Activated T-cell treated with anti-CD3 and anti-CD28 coated beads, Interleukin-2, amount 50 U/mL, for 24 hours (primary cell): ENCODE results near the gene ARG2.

Source experiments
- DNase-seq: peaks from one replicate; pipeline ENCODE4 v3.0.0-alpha.2; 2020
- H3K27ac Mint-ChIP-seq: 2 replicates; pipeline ENCODE4 v1.8.0; 2020; ENCODE audit warnings: mild to moderate bottlenecking, mixed read lengths
- H3K27me3 Mint-ChIP-seq: 2 replicates; pipeline ENCODE4 v1.8.0; 2020; ENCODE audit warnings: mixed read lengths
- H3K36me3 Mint-ChIP-seq: 2 replicates; pipeline ENCODE4 v1.8.0; 2020; ENCODE audit warnings: low read depth, mixed read lengths
- H3K4me1 Mint-ChIP-seq: 2 replicates; pipeline ENCODE4 v1.8.0; 2020; ENCODE audit warnings: low read depth, mixed read lengths
- H3K4me3 Mint-ChIP-seq: 2 replicates; pipeline ENCODE4 v1.8.0; 2020; ENCODE audit warnings: mild to moderate bottlenecking, moderate library complexity, mixed read lengths
- H3K9me3 Mint-ChIP-seq: 2 replicates; pipeline ENCODE4 v1.8.0; 2020; ENCODE audit warnings: mixed read lengths

The ARG2 gene

DNA sequence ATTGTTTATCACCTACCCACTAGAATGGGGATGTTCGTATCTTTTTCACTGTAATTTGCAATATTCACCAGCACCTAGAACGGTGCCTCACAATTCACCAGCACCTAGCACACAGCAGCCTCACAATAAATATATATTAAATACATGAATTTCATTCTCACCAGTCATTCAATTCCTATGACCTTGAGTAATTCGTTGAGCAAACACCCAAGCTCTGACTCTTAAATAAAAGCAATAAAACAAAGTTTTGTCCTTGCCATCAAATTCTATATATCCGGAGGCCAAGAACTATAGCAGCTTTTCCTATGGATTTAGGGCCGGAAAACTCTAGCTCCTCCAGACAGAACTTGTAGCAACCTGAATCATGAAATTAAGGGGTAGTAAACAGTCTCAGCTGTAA lies 53.7 kb downstream of the ARG2 start:
- no peaks in the 10 kb centered on the region for H3K27me3 Mint-ChIP-seq
- H3K4me1 Mint-ChIP-seq = peaks cover 56% of the 10 kb centered on the region
- H3K27ac Mint-ChIP-seq = peak overlapping the region; percentile 94
- peaks cover 35% of the 10 kb centered on the region for H3K36me3 Mint-ChIP-seq
- no peaks in the 10 kb centered on the region for H3K9me3 Mint-ChIP-seq
- H3K4me3 Mint-ChIP-seq = peak overlapping the region; percentile 86
- DNase-seq = no peak

DNA sequence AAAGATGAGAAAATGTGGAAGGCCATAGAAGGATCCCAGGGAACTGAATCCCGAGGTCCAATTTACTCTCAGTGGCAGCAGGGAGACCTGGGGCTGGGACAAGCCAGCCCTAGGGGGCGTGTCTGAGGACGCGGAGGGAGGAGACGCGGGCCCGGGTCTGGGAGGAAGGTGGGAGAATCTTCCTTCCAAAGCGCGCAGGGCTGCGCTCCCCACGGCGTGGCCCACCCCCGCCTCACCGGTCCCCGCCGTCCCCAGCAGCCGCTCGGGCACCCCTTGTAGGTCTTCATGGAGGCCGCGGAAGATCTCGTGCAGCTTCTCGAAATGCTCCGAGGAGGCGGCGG lies 54.4 kb downstream of the ARG2 start:
- H3K4me3 Mint-ChIP-seq = peak overlapping the region; percentile 86
- peak overlapping the region; percentile 94 for H3K27ac Mint-ChIP-seq
- no peaks in the 10 kb centered on the region for H3K27me3 Mint-ChIP-seq
- peaks cover 41% of the 10 kb centered on the region for H3K36me3 Mint-ChIP-seq
- DNase-seq = peak; percentile 67
- H3K4me1 Mint-ChIP-seq = peaks cover 49% of the 10 kb centered on the region
- H3K9me3 Mint-ChIP-seq = no peaks in the 10 kb centered on the region

GRCh38 chr14:67674480-67675218 lies 54.9 kb downstream of the ARG2 start, which contains the start of gene VTI1B:
Gene VTI1B, minus strand, starts transcription at chr14:67674632. Its CDS starts 143 bp downstream, at chr14:67674489.
- H3K4me1 Mint-ChIP-seq = peaks cover 45% of the 10 kb centered on the region
- H3K4me3 Mint-ChIP-seq = peak within 1 kb of the TSS; percentile 86
- peak within 1 kb of the TSS; percentile 94 for H3K27ac Mint-ChIP-seq
- DNase-seq = peak; percentile 91
- H3K9me3 Mint-ChIP-seq = no peaks in the 10 kb centered on the region
- H3K27me3 Mint-ChIP-seq = no peaks in the 10 kb centered on the region
- peaks cover 43% of the 10 kb centered on the region for H3K36me3 Mint-ChIP-seq

- Mint-ChIP-seq H3K9me3 (no peaks in the 10 kb centered on the region), H3K4me1 (peaks cover 47% of the 10 kb centered on the region), H3K4me3 (peak overlapping the region; percentile 86), H3K27me3 (no peaks in the 10 kb centered on the region), H3K27ac (peak overlapping the region; percentile 94), H3K36me3 (peaks cover 49% of the 10 kb centered on the region)
- no peak for DNase-seq
Observed at GRCh38 chr14:67675219-67675582, 55.5 kb downstream of the ARG2 start.

DNA sequence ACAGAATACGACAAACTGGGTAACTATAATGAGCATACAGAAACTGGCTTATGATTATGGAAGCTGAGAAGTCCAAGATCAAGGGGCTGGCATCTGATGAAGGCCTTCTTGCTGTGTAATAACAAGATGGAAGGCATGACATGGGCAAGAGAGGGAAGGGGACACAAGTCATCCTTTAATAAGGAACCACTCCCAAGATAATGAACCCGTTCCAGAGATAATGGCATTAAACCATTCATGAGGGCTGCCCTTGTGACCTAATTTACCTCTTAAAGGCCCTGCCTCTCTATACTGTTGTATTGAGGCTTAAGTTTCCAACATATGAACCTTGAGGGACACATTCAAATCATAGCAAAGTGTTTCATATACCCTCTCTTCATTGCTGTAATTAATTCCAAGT lies 59.3 kb downstream of the ARG2 start:
- Mint-ChIP-seq H3K27me3 (no peaks in the 10 kb centered on the region), H3K4me3 (no peak overlapping the region), H3K27ac (peak overlapping the region; percentile 2)

DNA sequence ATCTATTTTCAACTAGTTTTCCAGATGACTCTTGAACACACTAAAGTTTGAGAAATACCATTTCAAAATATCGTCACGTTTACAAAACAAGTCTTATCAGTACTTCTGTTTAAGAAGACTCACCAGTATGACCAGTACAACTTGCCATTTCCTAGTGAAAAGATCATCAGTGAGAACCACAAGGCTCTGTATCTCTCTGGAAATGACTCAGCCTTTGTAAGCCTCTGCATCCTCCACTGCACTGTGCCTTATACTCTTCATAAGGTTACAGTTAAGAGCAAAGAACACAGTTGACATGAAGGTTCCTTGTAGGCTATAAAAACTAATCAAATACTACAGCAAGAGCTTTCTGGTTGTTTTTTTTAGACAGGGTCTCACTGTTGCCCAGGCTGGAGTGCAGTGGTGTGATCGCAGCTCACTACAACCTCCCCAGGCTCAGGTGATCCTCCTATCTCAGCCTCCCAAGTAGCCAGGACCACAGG lies 60.4 kb downstream of the ARG2 start:
- H3K36me3 Mint-ChIP-seq = peaks cover 90% of the 10 kb centered on the region
- peaks cover 46% of the 10 kb centered on the region for H3K4me1 Mint-ChIP-seq
- H3K27me3 Mint-ChIP-seq = no peaks in the 10 kb centered on the region
- no peak for DNase-seq
- H3K9me3 Mint-ChIP-seq = no peaks in the 10 kb centered on the region
- peak overlapping the region; percentile 76 for H3K27ac Mint-ChIP-seq
- H3K4me3 Mint-ChIP-seq = no peak overlapping the region

More for the DNA sequence above, 59.3 kb downstream of the ARG2 start:
- peaks cover 47% of the 10 kb centered on the region for H3K4me1 Mint-ChIP-seq
- DNase-seq = no peak
- peaks cover 82% of the 10 kb centered on the region for H3K36me3 Mint-ChIP-seq
- H3K9me3 Mint-ChIP-seq = no peaks in the 10 kb centered on the region

DNA sequence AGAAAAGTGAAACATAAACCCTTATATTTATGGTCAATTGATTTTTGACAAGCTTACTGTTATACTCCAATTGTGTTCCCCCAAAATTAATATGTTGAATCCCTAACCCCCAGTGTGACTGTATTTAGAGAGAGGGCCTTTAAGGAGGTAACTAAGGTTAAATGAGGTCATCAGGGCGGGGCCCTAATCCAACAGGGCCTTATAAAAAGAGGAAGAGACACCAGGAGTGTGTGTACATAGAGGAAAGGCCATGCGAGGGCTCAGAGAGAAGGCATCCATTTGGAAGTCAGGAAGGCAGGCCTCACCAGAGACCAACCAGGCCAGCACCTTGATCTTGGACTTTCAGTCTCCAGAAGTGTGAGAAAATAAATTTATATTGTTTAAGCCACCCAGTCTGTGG lies 61.2 kb downstream of the ARG2 start:
- no peak for DNase-seq
- Mint-ChIP-seq H3K27me3 (no peaks in the 10 kb centered on the region), H3K27ac (peak overlapping the region; percentile 76), H3K4me3 (no peak overlapping the region), H3K9me3 (no peaks in the 10 kb centered on the region), H3K36me3 (peaks cover 91% of the 10 kb centered on the region), H3K4me1 (peaks cover 41% of the 10 kb centered on the region)

DNA sequence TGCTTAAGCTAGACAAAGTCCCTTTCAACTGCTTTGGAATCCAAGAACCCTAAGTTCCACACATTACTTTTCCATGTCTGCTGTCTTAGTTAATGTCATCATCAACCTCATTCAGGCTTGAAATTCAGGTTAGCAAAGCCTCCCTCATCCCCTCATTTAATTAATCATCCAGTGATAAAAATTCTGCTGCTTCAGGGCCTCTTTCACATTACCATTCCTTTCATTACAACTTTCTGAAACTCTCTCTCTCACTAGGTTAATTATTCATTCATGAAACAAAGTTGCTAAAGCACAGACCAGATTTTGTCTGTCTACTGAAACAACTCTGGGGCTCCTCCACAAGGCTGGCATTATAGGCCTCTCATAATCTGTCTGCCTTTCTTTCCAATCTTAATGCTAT lies 64.1 kb downstream of the ARG2 start:
- Mint-ChIP-seq H3K27ac (peak overlapping the region; percentile 37), H3K4me1 (peaks cover 35% of the 10 kb centered on the region), H3K4me3 (no peak overlapping the region), H3K36me3 (peaks cover 94% of the 10 kb centered on the region), H3K9me3 (no peaks in the 10 kb centered on the region), H3K27me3 (no peaks in the 10 kb centered on the region)
- no peak for DNase-seq

GRCh38 chr14:67690011-67690410 lies 70.3 kb downstream of the ARG2 start:
- no peak for DNase-seq
- no peaks in the 10 kb centered on the region for H3K9me3 Mint-ChIP-seq
- peaks cover 25% of the 10 kb centered on the region for H3K4me1 Mint-ChIP-seq
- H3K4me3 Mint-ChIP-seq = no peak overlapping the region
- no peaks in the 10 kb centered on the region for H3K27me3 Mint-ChIP-seq
- peaks cover 95% of the 10 kb centered on the region for H3K36me3 Mint-ChIP-seq
- peak overlapping the region; percentile 61 for H3K27ac Mint-ChIP-seq

DNA sequence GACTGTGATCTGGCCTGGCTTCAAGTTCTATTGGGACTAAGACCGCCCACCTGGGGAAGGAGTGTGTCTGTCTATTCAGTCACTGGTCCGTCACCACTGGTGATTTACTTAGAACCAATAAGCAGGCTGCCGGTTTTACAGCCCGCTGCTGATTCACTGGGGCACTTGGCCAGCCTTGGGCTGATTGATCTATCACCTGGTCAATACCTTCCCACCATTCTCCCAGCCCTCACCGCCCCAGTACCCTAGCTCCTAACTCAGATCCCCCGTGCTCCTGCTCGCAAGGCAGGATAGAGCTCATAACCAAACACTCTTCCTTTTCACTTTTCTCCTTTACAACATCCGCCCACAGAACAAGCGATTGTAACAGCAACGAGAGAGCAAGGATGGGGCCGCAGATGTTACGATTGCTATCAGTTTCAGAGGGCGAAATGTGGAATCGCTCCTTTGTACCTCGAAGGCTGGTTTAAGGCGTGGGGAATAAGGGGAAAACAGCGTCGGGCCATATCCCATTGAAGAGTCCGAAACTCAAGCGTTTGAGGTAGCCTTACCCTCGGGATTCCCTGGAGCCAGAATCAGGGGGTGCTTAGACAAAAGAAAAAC lies 75.2 kb downstream of the ARG2 start:
- peaks cover 52% of the 10 kb centered on the region for H3K36me3 Mint-ChIP-seq
- H3K27me3 Mint-ChIP-seq = no peaks in the 10 kb centered on the region
- peak; percentile 76 for DNase-seq
- peak overlapping the region; percentile 99 for H3K27ac Mint-ChIP-seq
- H3K9me3 Mint-ChIP-seq = no peaks in the 10 kb centered on the region
- H3K4me1 Mint-ChIP-seq = peaks cover 30% of the 10 kb centered on the region
- peak overlapping the region; percentile 94 for H3K4me3 Mint-ChIP-seq

DNA sequence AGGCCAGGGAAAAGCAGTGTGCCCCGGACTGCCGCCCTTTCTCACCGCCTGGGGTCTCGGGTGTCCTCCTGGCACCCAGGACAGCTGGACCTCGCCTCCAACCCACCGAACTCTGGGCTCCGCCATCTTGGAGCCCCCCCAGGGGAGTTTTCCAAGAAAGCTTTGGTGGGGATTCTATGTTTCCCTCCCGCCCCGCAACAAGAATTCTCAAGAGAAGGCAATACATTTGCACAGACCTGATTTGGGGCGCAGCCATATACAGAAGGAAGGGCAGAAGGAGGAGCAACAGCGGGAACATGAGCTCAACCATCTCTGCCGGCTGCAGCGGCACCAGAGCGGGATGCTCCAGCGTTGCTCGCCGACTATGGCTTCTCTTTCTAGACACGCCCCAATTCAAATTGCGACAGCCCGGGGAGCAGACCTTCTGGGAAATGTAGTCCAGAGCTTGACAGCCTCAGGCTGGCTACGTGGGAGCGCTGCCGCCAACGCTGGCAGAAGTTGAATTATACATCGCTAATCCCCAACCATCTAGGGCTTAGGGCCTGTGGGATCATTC lies 75.8 kb downstream of the ARG2 start, which contains the start of gene RDH11:
RDH11 (minus strand) TSS at position 371 of the 556 bp plus-strand sequence; CDS start at position 310, 61 bp downstream.
- peaks cover 46% of the 10 kb centered on the region for H3K36me3 Mint-ChIP-seq
- peaks cover 29% of the 10 kb centered on the region for H3K4me1 Mint-ChIP-seq
- DNase-seq = peak; percentile 83
- peak within 1 kb of the TSS; percentile 94 for H3K4me3 Mint-ChIP-seq
- no peaks in the 10 kb centered on the region for H3K27me3 Mint-ChIP-seq
- H3K27ac Mint-ChIP-seq = peak within 1 kb of the TSS; percentile 99
- no peaks in the 10 kb centered on the region for H3K9me3 Mint-ChIP-seq

GRCh38 chr14:67697006-67697405 lies 77.3 kb downstream of the ARG2 start:
- Mint-ChIP-seq H3K4me3 (no peak overlapping the region), H3K4me1 (peaks cover 28% of the 10 kb centered on the region), H3K27me3 (no peaks in the 10 kb centered on the region), H3K9me3 (no peaks in the 10 kb centered on the region), H3K27ac (no peak overlapping the region), H3K36me3 (peaks cover 30% of the 10 kb centered on the region)
- no peak for DNase-seq

GRCh38 chr14:67698179-67698578 lies 78.5 kb downstream of the ARG2 start:
- H3K9me3 Mint-ChIP-seq = no peaks in the 10 kb centered on the region
- peaks cover 18% of the 10 kb centered on the region for H3K4me1 Mint-ChIP-seq
- H3K27me3 Mint-ChIP-seq = no peaks in the 10 kb centered on the region
- peaks cover 19% of the 10 kb centered on the region for H3K36me3 Mint-ChIP-seq
- H3K4me3 Mint-ChIP-seq = no peak overlapping the region
- H3K27ac Mint-ChIP-seq = no peak overlapping the region
- no peak for DNase-seq
